HCT116 (cell line): ENCODE measurements around the gene CDKN2A. TPM values are rescaled to one million over a fixed set of nuclear protein-coding genes. Genes with fewer than 3 reads are reported as not detected.

Experiments used
- ATAC-seq: fragments of 200-7000 bp; cut with Tn5 transposase; 2 replicates; pipeline ENCODE4 v1.9.1; 2020; ENCODE audit warnings: mild to moderate bottlenecking, moderate library complexity
- BruUV-seq: library from RNA; stranded (reverse); fragments of 400-500 nt; replicated peaks from 2 replicates; lab custom pipeline; 2021; lab: Mats Ljungman, UMichigan
- CTCF ChIA-PET: fragments of 300-600 bp; sonication (Branson Sonifier 250); formaldehyde crosslinking; loops from one replicate; lab custom pipeline; 2021; ENCODE audit warnings: antibody characterized with exemption; lab: Charles Lee
- POLR2A ChIA-PET: fragments of 300-600, 350-600 bp; sonication (Branson Sonifier 250); formaldehyde crosslinking; loops from one replicate; lab custom pipeline; 2021; ENCODE audit warnings: antibody characterized with exemption; lab: Charles Lee
- RAD21 ChIA-PET, 2 experiments: fragments of 300-600 bp; sonication (Branson Sonifier 250); formaldehyde crosslinking; loops; one replicate each; lab custom pipeline; 2023; ENCODE audit warnings: low total read pairs in 2 of 2; ENCODE audit not compliant: uncharacterized antibody in 2 of 2, unreplicated experiment in 2 of 2, low non-redundant PET in 1 of 2; lab: Charles Lee
- DNase-seq: peaks from one replicate; pipeline ENCODE4 v3.0.0-alpha.2; 2010; ENCODE audit warnings: low read depth, low spot score
- H2AFZ ChIP-seq: fragments of 200-600 bp; shearing (Covaris generic), sonication (generic); 2 replicates; pipeline ENCODE4 v1.6.1; 2017; ENCODE audit warnings: low read depth, mixed run types, mixed read lengths, antibody characterized with exemption, low read length; ENCODE audit not compliant: poor library complexity, severe bottlenecking
- H3K27ac ChIP-seq: 2 replicates; pipeline ENCODE4 v1.5.1; 2012; ENCODE audit warnings: low read depth, low read length
- H3K27me3 ChIP-seq: fragments of 200-600 bp; sonication (generic); 2 replicates; pipeline ENCODE4 v1.6.1; 2016; ENCODE audit warnings: mixed run types, low read length, mixed read lengths; ENCODE audit not compliant: insufficient read depth
- H3K36me3 ChIP-seq, 2 experiments: fragments of 200-500 bp in 1 of 2; fragments of 200-600 bp in 1 of 2; sonication (Bioruptor generic) in 1 of 2; sonication (generic) in 1 of 2; 2 replicates each; pipeline versions ENCODE4 v1.5.1 to v1.6.1; 2014 to 2016; ENCODE audit warnings: low read length in 2 of 2, inconsistent platforms in 1 of 2, mixed read lengths in 1 of 2, mixed run types in 1 of 2; ENCODE audit not compliant: insufficient read depth in 2 of 2, control insufficient read depth in 1 of 2
- H3K4me1 ChIP-seq, 2 experiments: fragments of 200-600 bp in 1 of 2; sonication (generic) in 1 of 2; 2 replicates each; pipeline versions ENCODE4 v1.5.1 to v1.6.1; 2012 to 2017; ENCODE audit warnings: low read length in 2 of 2, inconsistent platforms in 1 of 2, mild to moderate bottlenecking in 1 of 2, mixed read lengths in 1 of 2, mixed run types in 1 of 2, moderate library complexity in 1 of 2; ENCODE audit not compliant: insufficient read depth in 2 of 2, control insufficient read depth in 1 of 2
- H3K4me2 ChIP-seq: fragments of 200-600 bp; sonication (generic); 2 replicates; pipeline ENCODE4 v1.6.1; 2017; ENCODE audit warnings: mixed run types, low read length, mixed read lengths
- H3K4me3 ChIP-seq, 2 experiments: fragments of 200-600 bp in 1 of 2; sonication (generic) in 1 of 2; replicated peaks in 1 of 2; 2 replicates each; pipeline ENCODE4 v1.5.1; 2011 to 2016; ENCODE audit warnings: low read length in 2 of 2, control low read depth in 1 of 2, low read depth in 1 of 2, mild to moderate bottlenecking in 1 of 2, mixed read lengths in 1 of 2, mixed run types in 1 of 2
- H3K79me2 ChIP-seq: fragments of 200-600 bp; sonication (generic); 2 replicates; pipeline ENCODE4 v1.6.1; 2017; ENCODE audit warnings: mild to moderate bottlenecking, mixed run types, low read length, moderate library complexity, mixed read lengths; ENCODE audit not compliant: insufficient read depth
- H3K9ac ChIP-seq: fragments of 200-600 bp; sonication (generic); 2 replicates; pipeline ENCODE4 v1.6.1; 2016; ENCODE audit warnings: low read length, mixed read lengths
- H3K9me2 ChIP-seq: fragments of 200-600 bp; sonication (generic), shearing (Covaris generic); 2 replicates; pipeline ENCODE4 v1.6.1; 2017; ENCODE audit warnings: mixed run types, mild to moderate bottlenecking, moderate library complexity; ENCODE audit not compliant: insufficient read depth
- H3K9me3 ChIP-seq, 2 experiments: fragments of 200-500 bp in 1 of 2; fragments of 200-600 bp in 1 of 2; sonication (Bioruptor generic) in 1 of 2; sonication (generic) in 1 of 2; 2 replicates each; pipeline ENCODE4 v1.6.1; 2014 to 2017; ENCODE audit warnings: low read length in 2 of 2, mixed read lengths in 2 of 2, inconsistent platforms in 1 of 2, low read depth in 1 of 2, mild to moderate bottlenecking in 1 of 2, mixed run types in 1 of 2, moderate library complexity in 1 of 2; ENCODE audit not compliant: control insufficient read depth in 1 of 2, insufficient read depth in 1 of 2
- H4K20me1 ChIP-seq: fragments of 200-600 bp; sonication (generic), shearing (Covaris generic); 2 replicates; pipeline ENCODE4 v1.6.1; 2017; ENCODE audit warnings: mixed run types, mild to moderate bottlenecking, moderate library complexity; ENCODE audit not compliant: insufficient read depth
- CEBPB ChIP-seq: IDR thresholded peaks from 2 replicates; pipeline ENCODE4 v1.6.1; 2012; ENCODE audit warnings: low read depth
- EGR1 ChIP-seq: IDR thresholded peaks from 2 replicates; pipeline ENCODE4 v1.6.1; 2012; ENCODE audit warnings: low read depth
- ELF1 ChIP-seq: IDR thresholded peaks from 2 replicates; pipeline ENCODE4 v1.6.1; 2012; ENCODE audit warnings: low read depth, borderline replicate concordance
- JUND ChIP-seq: IDR thresholded peaks from 2 replicates; pipeline ENCODE4 v1.6.1; 2012
- POLR2A ChIP-seq: IDR thresholded peaks from 2 replicates; pipeline ENCODE4 v1.7.0; 2011; ENCODE audit warnings: borderline replicate concordance; ENCODE audit not compliant: insufficient read depth, insufficient read length; ENCODE audit errors: extremely low read depth
- RAD21 ChIP-seq: IDR thresholded peaks from 2 replicates; pipeline ENCODE4 v1.6.1; 2012; ENCODE audit warnings: low read depth, mild to moderate bottlenecking
- SRF ChIP-seq: IDR thresholded peaks from 2 replicates; pipeline ENCODE4 v1.6.1; 2012; ENCODE audit warnings: low read depth
- TCF7L2 ChIP-seq: IDR thresholded peaks from 2 replicates; pipeline ENCODE4 v1.7.0; 2011; ENCODE audit warnings: borderline replicate concordance, inconsistent platforms; ENCODE audit not compliant: insufficient read depth, insufficient read length; ENCODE audit errors: extremely low read depth
- ZNF274 ChIP-seq: fragments of 200-500 bp; sonication (Bioruptor generic); IDR thresholded peaks from 2 replicates; pipeline ENCODE4 v1.6.1; 2014; ENCODE audit warnings: mild to moderate bottlenecking, low read depth, low read length, inconsistent platforms
- intact Hi-C: fragments of 100-400 bp; cut with micrococcal nuclease; formaldehyde crosslinking; loops from 2 replicates; pipeline ENCODE4 v1.10.0; 2022
- total RNA-seq: library from RNA; stranded (reverse); gene quantifications from one replicate; pipeline ENCODE4 v1.2.1, GENCODE V29; 2021; ENCODE audit not compliant: unreplicated experiment
- TF ChIP-seq, protein P1 (sequence below): IDR thresholded peaks from 2 replicates; pipeline ENCODE4 v1.6.1; 2011; ENCODE audit warnings: mild to moderate bottlenecking, low read length, moderate library complexity; ENCODE audit not compliant: insufficient replicate concordance; ENCODE audit errors: extremely low read depth

Gene CDKN2A
- total RNA-seq, 1 experiment from 2014 or later: 89.7 TPM

DNA sequence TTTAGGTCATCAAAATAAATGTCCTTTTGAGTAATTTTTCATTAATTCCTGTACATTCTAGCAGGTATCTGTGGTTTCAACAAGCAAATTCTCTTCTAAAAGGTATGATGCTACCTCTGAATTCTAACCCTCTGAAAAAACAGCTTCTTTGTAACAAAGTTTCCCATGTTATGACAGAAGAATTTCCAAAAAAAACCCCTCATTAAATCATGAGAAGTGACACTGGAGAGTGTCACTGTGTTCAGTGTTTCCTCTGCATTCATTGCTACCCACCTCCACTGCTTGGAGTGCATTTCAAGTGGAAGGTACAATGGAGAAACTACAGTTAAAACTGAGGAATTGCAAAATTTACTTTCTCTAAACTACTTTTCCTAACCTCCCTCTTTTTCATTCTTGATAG, 10.1 kb downstream of the CDKN2A start:
- ATAC-seq (no peak), DNase-seq (no peak)
- Histone ChIP-seq H3K9me3 (no peaks in the 10 kb centered on the region), H3K36me3 (no peaks in the 10 kb centered on the region), H3K4me1 (no peaks in the 10 kb centered on the region), H3K79me2 (peaks cover 16% of the 10 kb centered on the region), H2AFZ (no peak overlapping the region), H3K27me3 (no peaks in the 10 kb centered on the region), H4K20me1 (no peaks in the 10 kb centered on the region), H3K4me2 (no peak overlapping the region), H3K9ac (no peak overlapping the region), H3K4me3 (no peak overlapping the region), H3K9me2 (no peaks in the 10 kb centered on the region), H3K27ac (no peak overlapping the region)
- POLR2A ChIA-PET: no interaction called here
- intact Hi-C loops: no loop called here
- CTCF ChIA-PET: interaction anchor here (0.5 to 1.8 kb wide), 2 partner anchors 24 to 135 kb away, joined by 3 to 5 read pairs; no protein-coding TSS in a partner anchor
- BruUV-seq: no TSS peak
- RAD21 ChIA-PET: no interaction called here
- no peak for TF ChIP-seq RAD21
- TF ChIP-seq CEBPB: no peak
- no peak for TF ChIP-seq EGR1
- TF ChIP-seq POLR2A: no peak
- TF ChIP-seq, protein P1, sequence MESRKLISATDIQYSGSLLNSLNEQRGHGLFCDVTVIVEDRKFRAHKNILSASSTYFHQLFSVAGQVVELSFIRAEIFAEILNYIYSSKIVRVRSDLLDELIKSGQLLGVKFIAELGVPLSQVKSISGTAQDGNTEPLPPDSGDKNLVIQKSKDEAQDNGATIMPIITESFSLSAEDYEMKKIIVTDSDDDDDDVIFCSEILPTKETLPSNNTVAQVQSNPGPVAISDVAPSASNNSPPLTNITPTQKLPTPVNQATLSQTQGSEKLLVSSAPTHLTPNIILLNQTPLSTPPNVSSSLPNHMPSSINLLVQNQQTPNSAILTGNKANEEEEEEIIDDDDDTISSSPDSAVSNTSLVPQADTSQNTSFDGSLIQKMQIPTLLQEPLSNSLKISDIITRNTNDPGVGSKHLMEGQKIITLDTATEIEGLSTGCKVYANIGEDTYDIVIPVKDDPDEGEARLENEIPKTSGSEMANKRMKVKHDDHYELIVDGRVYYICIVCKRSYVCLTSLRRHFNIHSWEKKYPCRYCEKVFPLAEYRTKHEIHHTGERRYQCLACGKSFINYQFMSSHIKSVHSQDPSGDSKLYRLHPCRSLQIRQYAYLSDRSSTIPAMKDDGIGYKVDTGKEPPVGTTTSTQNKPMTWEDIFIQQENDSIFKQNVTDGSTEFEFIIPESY: no peak
- no peak for TF ChIP-seq ELF1
- no peak for TF ChIP-seq SRF
- TF ChIP-seq ZNF274: no peak
- no peak for TF ChIP-seq TCF7L2
- no peak for TF ChIP-seq JUND
